ENCODE measurements around the gene DNM1. TPM values are rescaled to one million over a fixed set of nuclear protein-coding genes. Genes with fewer than 3 reads are reported as not detected.

DNM1 gene
- total and polyA plus RNA-seq, 2 donors (not counting 3 experiments of a cell fraction or from before 2014, with no cell fraction given) = 0.59 to 2.9 TPM

- POLR2A ChIA-PET = no interaction called here
Observed at GRCh38 chr9:128271112-128271511, 67.9 kb downstream of the DNM1 start.

More at GRCh38 chr9:128271112-128271511, 67.9 kb downstream of the DNM1 start:
- H3K9me3 ChIP-seq (replicated peaks; ENCODE audit: control insufficient read depth, insufficient read depth, low read length) = no peaks in the 10 kb centered on the region
- no peak for FAIRE-seq
- H3K36me3 ChIP-seq (ENCODE audit: control insufficient read depth in 2 of 2, extremely low read depth in 1 of 2, insufficient read depth in 2 of 2, low read length in 2 of 2) = peaks cover 8 to 39% of the 10 kb centered on the region in 2 experiments
- TF ChIP-seq CTCF (IDR thresholded peaks at IDR 0.05; ENCODE audit: extremely low read depth in 1 of 2, insufficient read depth in 1 of 2, low read depth in 1 of 2, low read length in 2 of 2) (no peak), GATA2 (IDR thresholded peaks at IDR 0.05; ENCODE audit: insufficient read depth, insufficient read length, low read depth, low read length) (no peak), JUN (IDR thresholded peaks at IDR 0.05; ENCODE audit: borderline replicate concordance, insufficient read depth, insufficient read length, low read depth) (no peak), POLR2A (IDR thresholded peaks at IDR 0.05; ENCODE audit: low read depth, low read length) (no peak), FOS (IDR thresholded peaks at IDR 0.05; ENCODE audit: borderline replicate concordance, insufficient read depth, low read length) (no peak), POLR2AphosphoS5 (IDR thresholded peaks at IDR 0.05; ENCODE audit: insufficient read depth, low read depth, low read length) (no peak), MYC (IDR thresholded peaks at IDR 0.05; ENCODE audit: low read depth, low read length) (no peak)
- no peaks in the 10 kb centered on the region for H4K20me1 ChIP-seq (replicated peaks; ENCODE audit: control insufficient read depth, extremely low read depth, insufficient read depth, low read length)
- no peak overlapping the region for H3K9ac ChIP-seq (replicated peaks; ENCODE audit: extremely low read depth, insufficient read depth, low read length)
- no peaks in the 10 kb centered on the region for H3K9me1 ChIP-seq (replicated peaks; ENCODE audit: control insufficient read depth, extremely low read depth, insufficient read depth, low read length)
- H3K79me2 ChIP-seq (ENCODE audit: control insufficient read depth, insufficient read depth, low read length) = peaks cover 18% of the 10 kb centered on the region
- DNase-seq (ENCODE audit: low read depth, low spot score) = no peak
- dilution Hi-C loops (cut with MboI; ENCODE audit: extremely low pct_ligation_motif_present, low sequenced_read_pairs) (no loop called here), intact Hi-C loops (cut with micrococcal nuclease) (no loop called here)
- no peaks in the 10 kb centered on the region for H3K27me3 ChIP-seq (ENCODE audit: control insufficient read depth in 2 of 2, insufficient read depth in 2 of 2, low read length in 2 of 2)
- H3K27ac ChIP-seq (ENCODE audit: insufficient read depth, low read depth, low read length) = no peak overlapping the region
- BruUV-seq (replicated peaks) = no TSS peak
- no peak overlapping the region for H2AFZ ChIP-seq (ENCODE audit: low read depth, low read length)
- H3K4me3 ChIP-seq (replicated peaks in 1 of 3; ENCODE audit: insufficient read depth in 1 of 3, low read depth in 1 of 3, low read length in 3 of 3) = no peak overlapping the region
- CTCF ChIA-PET = interaction anchor here (0.9 kb wide), 1 partner anchor 16 kb away, joined by 3 read pairs; no protein-coding TSS in a partner anchor
- H3K4me2 ChIP-seq (ENCODE audit: insufficient read depth, low read length) = no peak overlapping the region
- H3K4me1 ChIP-seq (ENCODE audit: control insufficient read depth, extremely low read depth, insufficient read depth, low read length) = peaks cover 5% of the 10 kb centered on the region
